SK-N-SH (cell line): ENCODE data around the gene EML3. TPM values are rescaled to one million over a fixed set of nuclear protein-coding genes. Genes with fewer than 3 reads are reported as not detected.

Source experiments
- CTCF ChIA-PET: fragments of 300-600, 350-600 bp; formaldehyde crosslinking; extraction: SDS; loops from one replicate; lab custom pipeline; 2021; lab: Yijun Ruan, JAX
- POLR2A ChIA-PET: fragments of 350-600 bp; sonication (Branson Sonifier 250); formaldehyde crosslinking; extraction: SDS; loops from one replicate; lab custom pipeline; 2020; ENCODE audit warnings: antibody characterized with exemption, inconsistent platforms; lab: Yijun Ruan, JAX
- DNase-seq: peaks from one replicate; pipeline ENCODE4 v3.0.0; 2012
- H2AFZ ChIP-seq: fragments of 200-600 bp; sonication (generic); 2 replicates; pipeline ENCODE4 v1.8.1; 2016; ENCODE audit warnings: antibody characterized with exemption, mild to moderate bottlenecking, low read depth
- H3F3A ChIP-seq: fragments of 200-600 bp; sonication (generic); replicated peaks from 2 replicates; pipeline ENCODE3; 2016; ENCODE audit warnings: antibody characterized with exemption, mild to moderate bottlenecking; ENCODE audit not compliant: insufficient read depth
- H3K27ac ChIP-seq, 2 experiments: fragments of 200-500 bp in 1 of 2; fragments of 200-600 bp in 1 of 2; sonication (Bioruptor generic) in 1 of 2; sonication (generic), shearing (Covaris generic) in 1 of 2; 2 replicates each; pipeline versions ENCODE4 v1.5.1 to v1.6.1; 2014 to 2016; ENCODE audit warnings: low read depth in 2 of 2, inconsistent platforms in 1 of 2, low read length in 1 of 2, mild to moderate bottlenecking in 1 of 2, mixed read lengths in 1 of 2
- H3K27me3 ChIP-seq: fragments of 200-600 bp; sonication (generic), shearing (Covaris generic); 2 replicates; pipeline ENCODE4 v1.6.1; 2016; ENCODE audit warnings: mixed run types; ENCODE audit not compliant: insufficient read depth
- H3K36me3 ChIP-seq, 2 experiments: fragments of 200-500 bp in 1 of 2; fragments of 200-600 bp in 1 of 2; sonication (Bioruptor generic) in 1 of 2; sonication (generic) in 1 of 2; replicated peaks in 1 of 2; 2 replicates each; pipeline versions ENCODE3 to v1.5.1; 2014 to 2016; ENCODE audit warnings: low read length in 1 of 2, mild to moderate bottlenecking in 1 of 2; ENCODE audit not compliant: insufficient read depth in 2 of 2, control insufficient read depth in 1 of 2
- H3K4me1 ChIP-seq, 2 experiments: fragments of 200-500 bp in 1 of 2; fragments of 200-600 bp in 1 of 2; sonication (Bioruptor generic) in 1 of 2; sonication (generic), shearing (Covaris generic) in 1 of 2; 2 replicates each; pipeline versions ENCODE4 v1.5.1 to v1.6.1; 2014 to 2016; ENCODE audit warnings: low read depth in 1 of 2, low read length in 1 of 2, mixed run types in 1 of 2; ENCODE audit not compliant: insufficient read depth in 2 of 2, control insufficient read depth in 1 of 2
- H3K4me2 ChIP-seq: fragments of 200-600 bp; sonication (generic), shearing (Covaris generic); 2 replicates; pipeline ENCODE4 v1.6.1; 2017; ENCODE audit warnings: mixed run types
- H3K4me3 ChIP-seq, 2 experiments: fragments of 200-500 bp in 1 of 2; fragments of 200-600 bp in 1 of 2; sonication (Bioruptor generic) in 1 of 2; sonication (generic), shearing (Covaris generic) in 1 of 2; 2 replicates each; pipeline versions ENCODE4 v1.5.1 to v1.8.1; 2014 to 2016; ENCODE audit warnings: low read depth in 2 of 2, inconsistent platforms in 1 of 2, low read length in 1 of 2, mild to moderate bottlenecking in 1 of 2, mixed read lengths in 1 of 2, moderate library complexity in 1 of 2
- H3K79me2 ChIP-seq: fragments of 200-600 bp; sonication (generic); 2 replicates; pipeline ENCODE4 v1.8.1; 2017; ENCODE audit warnings: mild to moderate bottlenecking; ENCODE audit not compliant: insufficient read depth
- H3K9ac ChIP-seq: fragments of 200-600 bp; sonication (generic); 2 replicates; pipeline ENCODE4 v1.6.1; 2017; ENCODE audit warnings: mixed run types
- H3K9me2 ChIP-seq: fragments of 200-600 bp; sonication (generic); 2 replicates; pipeline ENCODE4 v1.6.1; 2017; ENCODE audit warnings: mixed run types
- H3K9me3 ChIP-seq: fragments of 200-600 bp; sonication (generic); 2 replicates; pipeline ENCODE4 v1.6.1; 2017; ENCODE audit warnings: mixed run types, mild to moderate bottlenecking, moderate library complexity
- H4K20me1 ChIP-seq: fragments of 200-600 bp; sonication (generic); 2 replicates; pipeline ENCODE4 v1.6.1; 2017; ENCODE audit warnings: mild to moderate bottlenecking, mixed run types; ENCODE audit not compliant: insufficient read depth
- EP300 ChIP-seq, 2 experiments: IDR thresholded peaks; 2 replicates each; pipeline versions ENCODE4 v1.4.0 to v1.6.1; 2012; ENCODE audit warnings: borderline replicate concordance in 1 of 2, low read depth in 1 of 2, low read length in 1 of 2
- FOXJ3 ChIP-seq: sonication (generic); formaldehyde crosslinking; IDR thresholded peaks from 2 replicates; pipeline ENCODE4 v1.5.1; 2020; ENCODE audit warnings: mild to moderate bottlenecking, missing genetic modification reagents
- FOXM1 ChIP-seq: IDR thresholded peaks from 2 replicates; pipeline ENCODE4 v1.4.0; 2012; ENCODE audit warnings: low read depth, mild to moderate bottlenecking
- GABPA ChIP-seq: IDR thresholded peaks from 2 replicates; pipeline ENCODE4 v1.4.0; 2012; ENCODE audit warnings: low read depth, mild to moderate bottlenecking
- NFIC ChIP-seq: IDR thresholded peaks from 2 replicates; pipeline ENCODE4 v1.4.0; 2012; ENCODE audit warnings: borderline replicate concordance
- NRF1 ChIP-seq: IDR thresholded peaks from 2 replicates; pipeline ENCODE4 v1.6.1; 2012; ENCODE audit warnings: low read depth, mild to moderate bottlenecking, low read length
- PBX3 ChIP-seq: IDR thresholded peaks from 2 replicates; pipeline ENCODE4; 2012
- POLR2AphosphoS5 ChIP-seq: IDR thresholded peaks from 2 replicates; pipeline ENCODE4 v1.6.1; 2012; ENCODE audit warnings: low read depth, low read length
- RCOR1 ChIP-seq: fragments of 150-350 bp; IDR thresholded peaks from 2 replicates; pipeline ENCODE4 v1.6.1; 2017; ENCODE audit warnings: antibody characterized with exemption, low read length
- REST ChIP-seq: IDR thresholded peaks from 2 replicates; pipeline ENCODE4 v1.6.1; 2012; ENCODE audit warnings: mild to moderate bottlenecking, low read depth, low read length, moderate library complexity
- YY1 ChIP-seq: IDR thresholded peaks from 2 replicates; pipeline ENCODE4 v1.4.0; 2012; ENCODE audit warnings: low read depth, mild to moderate bottlenecking
- WGBS: methylation state at CpG from one replicate; pipeline ENCODE4 v1.1.6; 2017; ENCODE audit warnings: low lambda C conversion rate; 5-methylcytosine and 5-hydroxymethylcytosine counted together
- polyA plus RNA-seq, 3 experiments: library from polyadenylated mRNA; depleted of rRNA; stranded (reverse); fragments of >200 nt; gene quantifications; 2 replicates each; pipeline ENCODE4 v1.2.3, GENCODE V29; 2012
- TF ChIP-seq, protein P1 (sequence below): IDR thresholded peaks from 2 replicates; pipeline ENCODE4 v1.4.0; 2012; ENCODE audit warnings: low read depth, borderline replicate concordance
- TF ChIP-seq, protein P2 (sequence below): fragments of 200-600 bp; sonication (generic); IDR thresholded peaks from 2 replicates; pipeline ENCODE4 v1.6.1; 2017; ENCODE audit warnings: antibody characterized with exemption, mild to moderate bottlenecking, moderate library complexity
- TF ChIP-seq, protein P3 (sequence below): fragments of 150-350 bp; IDR thresholded peaks from 2 replicates; pipeline ENCODE4 v1.6.1; 2017; ENCODE audit warnings: antibody characterized with exemption, low read length, low read depth, borderline replicate concordance

The EML3 gene
- polyA plus RNA-seq, 1 of the 3 experiments (the other 2 are of a cell fraction): 43.0 TPM

- no peak overlapping the region for H3K4me3 ChIP-seq
- no peaks in the 10 kb centered on the region for H3K9me2 ChIP-seq
- H3K79me2 ChIP-seq: peaks cover 30% of the 10 kb centered on the region
- H3K27me3 ChIP-seq: no peaks in the 10 kb centered on the region
- peaks cover 2 to 5% of the 10 kb centered on the region in 2 experiments; a peak in 2 of 4 replicates for H3K4me1 ChIP-seq
- H3F3A ChIP-seq: peaks cover 5% of the 10 kb centered on the region
- WGBS: 90% methylated on average over 11 of the region's 11 CpGs
- H3K36me3 ChIP-seq: peaks cover 0 to 5% of the 10 kb centered on the region in 2 experiments
- H3K27ac ChIP-seq: no peak overlapping the region
- DNase-seq: no peak
- H3K9ac ChIP-seq: no peak overlapping the region
- no peak overlapping the region for H3K4me2 ChIP-seq
- H2AFZ ChIP-seq: peak overlapping the region; percentile 97; the same call in 1 of the 2 replicates
- ChIA-PET POLR2A (interaction anchor here (2.2 kb wide), 1 partner anchor 10 kb away, joined by 31 read pairs; the partner anchor contains the start of genes C11orf98 and CSKMT), CTCF (interaction anchor here (1.6 kb wide), 1 partner anchor 41 kb away, joined by 4 read pairs; the partner anchor contains the start of gene ROM1)
- no peaks in the 10 kb centered on the region for H4K20me1 ChIP-seq
- no peaks in the 10 kb centered on the region for H3K9me3 ChIP-seq
- TF ChIP-seq, protein P1, sequence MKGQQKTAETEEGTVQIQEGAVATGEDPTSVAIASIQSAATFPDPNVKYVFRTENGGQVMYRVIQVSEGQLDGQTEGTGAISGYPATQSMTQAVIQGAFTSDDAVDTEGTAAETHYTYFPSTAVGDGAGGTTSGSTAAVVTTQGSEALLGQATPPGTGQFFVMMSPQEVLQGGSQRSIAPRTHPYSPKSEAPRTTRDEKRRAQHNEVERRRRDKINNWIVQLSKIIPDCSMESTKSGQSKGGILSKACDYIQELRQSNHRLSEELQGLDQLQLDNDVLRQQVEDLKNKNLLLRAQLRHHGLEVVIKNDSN: no peak
- TF ChIP-seq, protein P2, sequence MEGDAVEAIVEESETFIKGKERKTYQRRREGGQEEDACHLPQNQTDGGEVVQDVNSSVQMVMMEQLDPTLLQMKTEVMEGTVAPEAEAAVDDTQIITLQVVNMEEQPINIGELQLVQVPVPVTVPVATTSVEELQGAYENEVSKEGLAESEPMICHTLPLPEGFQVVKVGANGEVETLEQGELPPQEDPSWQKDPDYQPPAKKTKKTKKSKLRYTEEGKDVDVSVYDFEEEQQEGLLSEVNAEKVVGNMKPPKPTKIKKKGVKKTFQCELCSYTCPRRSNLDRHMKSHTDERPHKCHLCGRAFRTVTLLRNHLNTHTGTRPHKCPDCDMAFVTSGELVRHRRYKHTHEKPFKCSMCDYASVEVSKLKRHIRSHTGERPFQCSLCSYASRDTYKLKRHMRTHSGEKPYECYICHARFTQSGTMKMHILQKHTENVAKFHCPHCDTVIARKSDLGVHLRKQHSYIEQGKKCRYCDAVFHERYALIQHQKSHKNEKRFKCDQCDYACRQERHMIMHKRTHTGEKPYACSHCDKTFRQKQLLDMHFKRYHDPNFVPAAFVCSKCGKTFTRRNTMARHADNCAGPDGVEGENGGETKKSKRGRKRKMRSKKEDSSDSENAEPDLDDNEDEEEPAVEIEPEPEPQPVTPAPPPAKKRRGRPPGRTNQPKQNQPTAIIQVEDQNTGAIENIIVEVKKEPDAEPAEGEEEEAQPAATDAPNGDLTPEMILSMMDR: no peak
- TF ChIP-seq YY1: no peak
- no peak for TF ChIP-seq NRF1
- TF ChIP-seq REST: no peak
- TF ChIP-seq NFIC: no peak
- TF ChIP-seq FOXM1: no peak
- TF ChIP-seq POLR2AphosphoS5: no peak
- no peak for TF ChIP-seq FOXJ3 (CRISPR knock-in tag)
- TF ChIP-seq GABPA: no peak
- TF ChIP-seq PBX3: no peak
- TF ChIP-seq, protein P3, sequence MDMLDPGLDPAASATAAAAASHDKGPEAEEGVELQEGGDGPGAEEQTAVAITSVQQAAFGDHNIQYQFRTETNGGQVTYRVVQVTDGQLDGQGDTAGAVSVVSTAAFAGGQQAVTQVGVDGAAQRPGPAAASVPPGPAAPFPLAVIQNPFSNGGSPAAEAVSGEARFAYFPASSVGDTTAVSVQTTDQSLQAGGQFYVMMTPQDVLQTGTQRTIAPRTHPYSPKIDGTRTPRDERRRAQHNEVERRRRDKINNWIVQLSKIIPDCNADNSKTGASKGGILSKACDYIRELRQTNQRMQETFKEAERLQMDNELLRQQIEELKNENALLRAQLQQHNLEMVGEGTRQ: no peak
- TF ChIP-seq EP300 (IDR thresholded peaks at IDR 0.05; ENCODE audit: borderline replicate concordance in 1 of 2, low read depth in 1 of 2, low read length in 1 of 2): no peak
- no peak for TF ChIP-seq RCOR1
These were observed 41.7 kb upstream of the EML3 start for GRCh38 chr11:62654297-62654696.
